Neural progenitor cell (in vitro differentiated cells): ENCODE data around the gene LPP.

Source experiments
- CTCF ChIP-seq: fragments of 200-600 bp; sonication (generic); IDR thresholded peaks from 2 replicates; pipeline ENCODE4 v1.5.1; 2017; ENCODE audit warnings: antibody characterized with exemption, mild to moderate bottlenecking
- EZH2 ChIP-seq: fragments of 200-600 bp; sonication (generic); IDR thresholded peaks from 2 replicates; pipeline ENCODE4 v1.6.1; 2017; ENCODE audit warnings: antibody characterized with exemption, mild to moderate bottlenecking, moderate library complexity

- no peak for TF ChIP-seq CTCF
- no peak for TF ChIP-seq EZH2
These were observed 85.1 kb downstream of the LPP start for GRCh38 chr3:188239035-188239434.
